Measurements from ENCODE around the gene STPG4.

Gene STPG4

DNA sequence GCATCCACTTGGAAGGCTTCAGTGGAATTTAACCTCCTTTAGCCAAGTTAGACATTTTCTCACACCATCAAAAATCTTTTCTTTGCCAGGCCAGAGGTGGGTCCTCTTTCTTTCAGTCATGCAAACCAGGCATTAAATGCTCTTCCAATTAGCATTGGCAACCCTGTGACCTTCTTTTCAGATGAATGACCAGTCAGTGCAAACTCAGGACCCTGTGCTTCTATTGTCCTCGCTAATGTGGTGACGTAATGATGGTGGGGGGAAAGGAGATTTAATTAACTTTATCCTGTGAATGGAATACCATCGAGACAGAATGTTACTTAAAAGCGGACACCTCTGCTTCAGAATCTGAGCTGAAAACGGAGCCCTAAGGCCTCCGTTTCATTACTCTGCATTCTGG lies 23.2 kb upstream of the STPG4 start:
- H3K9me3 ChIP-seq (ENCODE audit: control insufficient read depth, insufficient read depth, low read depth, low read length), result no peaks in the 10 kb centered on the region
- TF ChIP-seq INSM2 (tag by site-specific recombination; IDR thresholded peaks at IDR 0.05), result no peak
- TF ChIP-seq ZBTB7A (tag by site-specific recombination; IDR thresholded peaks at IDR 0.05; ENCODE audit: low read depth), result no peak
- no peak for TF ChIP-seq ZNF23 (tag by site-specific recombination; IDR thresholded peaks at IDR 0.05; ENCODE audit: borderline replicate concordance)
- no peak for TF ChIP-seq ZBTB48 (tag by site-specific recombination; IDR thresholded peaks at IDR 0.05)
- no peak for TF ChIP-seq SCRT1 (tag by site-specific recombination; IDR thresholded peaks at IDR 0.05; ENCODE audit: borderline replicate concordance)
- TF ChIP-seq ZNF621 (tag by site-specific recombination; IDR thresholded peaks at IDR 0.05), result no peak
- TF ChIP-seq ZNF610 (tag by site-specific recombination; IDR thresholded peaks at IDR 0.05; ENCODE audit: borderline replicate concordance), result no peak
- no peak for TF ChIP-seq ZNF664 (tag by site-specific recombination; IDR thresholded peaks at IDR 0.05)
- no peak for TF ChIP-seq TSHZ1 (tag by site-specific recombination; IDR thresholded peaks at IDR 0.05; ENCODE audit: borderline replicate concordance)
- TF ChIP-seq, protein P1, sequence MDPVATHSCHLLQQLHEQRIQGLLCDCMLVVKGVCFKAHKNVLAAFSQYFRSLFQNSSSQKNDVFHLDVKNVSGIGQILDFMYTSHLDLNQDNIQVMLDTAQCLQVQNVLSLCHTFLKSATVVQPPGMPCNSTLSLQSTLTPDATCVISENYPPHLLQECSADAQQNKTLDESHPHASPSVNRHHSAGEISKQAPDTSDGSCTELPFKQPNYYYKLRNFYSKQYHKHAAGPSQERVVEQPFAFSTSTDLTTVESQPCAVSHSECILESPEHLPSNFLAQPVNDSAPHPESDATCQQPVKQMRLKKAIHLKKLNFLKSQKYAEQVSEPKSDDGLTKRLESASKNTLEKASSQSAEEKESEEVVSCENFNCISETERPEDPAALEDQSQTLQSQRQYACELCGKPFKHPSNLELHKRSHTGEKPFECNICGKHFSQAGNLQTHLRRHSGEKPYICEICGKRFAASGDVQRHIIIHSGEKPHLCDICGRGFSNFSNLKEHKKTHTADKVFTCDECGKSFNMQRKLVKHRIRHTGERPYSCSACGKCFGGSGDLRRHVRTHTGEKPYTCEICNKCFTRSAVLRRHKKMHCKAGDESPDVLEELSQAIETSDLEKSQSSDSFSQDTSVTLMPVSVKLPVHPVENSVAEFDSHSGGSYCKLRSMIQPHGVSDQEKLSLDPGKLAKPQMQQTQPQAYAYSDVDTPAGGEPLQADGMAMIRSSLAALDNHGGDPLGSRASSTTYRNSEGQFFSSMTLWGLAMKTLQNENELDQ (tag by site-specific recombination; IDR thresholded peaks at IDR 0.05; ENCODE audit: low read depth), result no peak
- no peak for TF ChIP-seq TCF7L2 (IDR thresholded peaks at IDR 0.05; ENCODE audit: borderline replicate concordance, low read depth, low read length)
- TF ChIP-seq, protein P2, sequence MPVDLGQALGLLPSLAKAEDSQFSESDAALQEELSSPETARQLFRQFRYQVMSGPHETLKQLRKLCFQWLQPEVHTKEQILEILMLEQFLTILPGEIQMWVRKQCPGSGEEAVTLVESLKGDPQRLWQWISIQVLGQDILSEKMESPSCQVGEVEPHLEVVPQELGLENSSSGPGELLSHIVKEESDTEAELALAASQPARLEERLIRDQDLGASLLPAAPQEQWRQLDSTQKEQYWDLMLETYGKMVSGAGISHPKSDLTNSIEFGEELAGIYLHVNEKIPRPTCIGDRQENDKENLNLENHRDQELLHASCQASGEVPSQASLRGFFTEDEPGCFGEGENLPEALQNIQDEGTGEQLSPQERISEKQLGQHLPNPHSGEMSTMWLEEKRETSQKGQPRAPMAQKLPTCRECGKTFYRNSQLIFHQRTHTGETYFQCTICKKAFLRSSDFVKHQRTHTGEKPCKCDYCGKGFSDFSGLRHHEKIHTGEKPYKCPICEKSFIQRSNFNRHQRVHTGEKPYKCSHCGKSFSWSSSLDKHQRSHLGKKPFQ (tag by site-specific recombination; IDR thresholded peaks at IDR 0.05), result no peak
- no peak for TF ChIP-seq ZNF449 (tag by site-specific recombination; IDR thresholded peaks at IDR 0.05)
- no peak for TF ChIP-seq SALL2 (tag by site-specific recombination; IDR thresholded peaks at IDR 0.05; ENCODE audit: borderline replicate concordance)
- TF ChIP-seq AEBP2 (tag by site-specific recombination; IDR thresholded peaks at IDR 0.05; ENCODE audit: borderline replicate concordance), result no peak
- no peak for TF ChIP-seq ZNF558 (tag by site-specific recombination; IDR thresholded peaks at IDR 0.05)
- no peak for TF ChIP-seq OSR2 (tag by site-specific recombination; IDR thresholded peaks at IDR 0.05)
- H3K4me3 ChIP-seq (ENCODE audit: low read depth, low read length), result no peak overlapping the region
- CTCF ChIA-PET, result interaction anchor here (0.6 kb wide), 1 partner anchor 134 kb away, joined by 6 read pairs; no protein-coding TSS in a partner anchor
- H3K4me1 ChIP-seq (ENCODE audit: control insufficient read depth, insufficient read depth, low read length), result peaks cover 3% of the 10 kb centered on the region
- peaks cover 0 to 11% of the 10 kb centered on the region in 2 experiments; a peak in 1 of 3 replicates for H3K36me3 ChIP-seq (ENCODE audit: control insufficient read depth in 2 of 2, insufficient read depth in 1 of 2, low read length in 2 of 2)
- no peak overlapping the region for H3K27ac ChIP-seq (ENCODE audit: extremely low read depth, low read depth, low read length)
- POLR2A ChIA-PET, result interaction anchor here (0.6 to 0.8 kb wide), 3 partner anchors 69 to 145 kb away, joined by 3 to 5 read pairs (median 4); no protein-coding TSS in a partner anchor

Measured in HEK293 (cell line).